GM21786 (cell line): ENCODE results near the gene CKLF.
A peak's percentile ranks its signal among the peaks of the same experiment; 100 is the strongest.
"Not testable (repeated sequence)": the region's sequence is repeated elsewhere in the genome, so short reads cannot be mapped to it uniquely, and the experiment has no call there.

Experiments used
- ATAC-seq: cut with Tn5 transposase; IDR thresholded peaks from one replicate; pipeline ENCODE4 v1.9.1; 2021; ENCODE audit not compliant: unreplicated experiment

Gene CKLF

DNA sequence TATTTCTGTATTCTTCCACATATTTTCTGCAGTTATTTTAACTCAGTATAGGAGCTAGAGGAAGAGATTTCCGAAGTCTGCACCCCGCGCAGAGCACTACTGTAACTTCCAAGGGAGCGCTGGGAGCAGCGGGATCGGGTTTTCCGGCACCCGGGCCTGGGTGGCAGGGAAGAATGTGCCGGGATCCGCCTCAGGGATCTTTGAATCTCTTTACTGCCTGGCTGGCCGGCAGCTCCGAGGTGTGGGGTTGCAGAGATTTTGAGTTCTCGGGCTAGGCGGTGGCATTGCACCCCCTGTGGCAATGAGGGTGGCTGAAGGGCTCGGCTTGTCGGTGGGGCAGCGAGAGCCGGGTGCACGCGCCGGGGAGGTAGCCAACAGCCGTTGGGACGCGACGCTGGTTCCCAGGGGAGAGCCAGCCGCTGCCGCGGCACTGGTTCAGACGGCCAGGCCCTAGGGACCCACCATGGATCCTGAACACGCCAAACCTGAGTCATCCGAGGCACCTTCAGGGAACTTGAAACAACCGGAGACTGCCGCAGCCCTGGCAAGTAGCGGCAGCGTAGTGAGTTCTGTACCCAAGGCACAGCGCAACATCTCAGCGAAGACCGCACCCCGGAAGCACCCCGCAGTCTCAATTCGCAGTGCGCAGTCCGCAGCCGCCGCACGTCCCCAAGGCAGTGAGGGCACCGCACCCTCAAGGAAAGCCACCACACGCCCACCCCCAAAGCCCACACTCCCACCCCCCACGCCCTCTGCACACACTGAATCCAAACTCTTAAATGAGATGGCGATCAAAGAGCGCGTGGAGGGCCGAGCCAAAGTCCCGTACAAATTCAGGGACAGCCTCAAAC lies 13.9 kb downstream of the CKLF start, which contains the start of gene CMTM1:
Gene CMTM1, plus strand, starts transcription at position 389 of the 851 bp plus-strand sequence. Its CDS starts 75 bp downstream, at position 464.
- ATAC-seq, result no peak

DNA sequence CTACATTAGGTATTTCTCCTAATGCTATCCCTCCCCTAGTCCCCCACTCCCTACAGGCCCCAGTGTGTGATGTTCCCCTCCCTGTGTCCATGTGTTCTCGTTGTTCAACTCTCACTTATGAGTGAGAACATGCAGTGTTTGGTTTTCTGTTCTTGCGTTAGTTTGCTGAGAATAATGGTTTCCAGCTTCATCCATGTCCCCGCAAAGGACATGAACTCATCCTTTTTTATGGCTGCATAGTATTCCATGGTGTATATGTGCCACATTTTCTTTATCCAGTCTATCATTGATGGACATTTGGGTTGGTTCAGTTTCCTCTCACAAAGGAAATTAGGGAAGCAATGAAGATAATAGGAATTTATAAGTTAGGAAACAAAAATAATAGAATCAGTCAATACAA lies 14.9 kb downstream of the CKLF start:
- not testable (repeated sequence) for ATAC-seq

DNA sequence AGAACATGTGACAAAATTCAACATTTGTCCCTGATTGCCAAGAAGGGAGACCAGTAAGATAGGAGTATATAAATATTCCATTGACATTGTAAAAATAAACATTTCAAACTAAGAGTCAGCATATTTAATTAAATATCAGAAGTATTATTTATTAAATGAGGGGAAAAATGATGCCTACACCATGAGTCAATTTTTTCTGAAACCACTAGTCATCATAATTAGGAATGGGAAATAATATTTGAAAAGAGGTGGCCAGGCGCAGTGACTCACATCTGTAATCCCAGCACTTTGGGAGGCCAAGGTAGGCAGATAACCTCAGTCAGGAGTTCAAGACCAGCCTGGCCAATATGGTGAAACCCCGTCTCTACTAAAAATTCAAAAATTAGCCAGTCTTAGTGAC lies 16.0 kb downstream of the CKLF start:
- no peak for ATAC-seq

DNA sequence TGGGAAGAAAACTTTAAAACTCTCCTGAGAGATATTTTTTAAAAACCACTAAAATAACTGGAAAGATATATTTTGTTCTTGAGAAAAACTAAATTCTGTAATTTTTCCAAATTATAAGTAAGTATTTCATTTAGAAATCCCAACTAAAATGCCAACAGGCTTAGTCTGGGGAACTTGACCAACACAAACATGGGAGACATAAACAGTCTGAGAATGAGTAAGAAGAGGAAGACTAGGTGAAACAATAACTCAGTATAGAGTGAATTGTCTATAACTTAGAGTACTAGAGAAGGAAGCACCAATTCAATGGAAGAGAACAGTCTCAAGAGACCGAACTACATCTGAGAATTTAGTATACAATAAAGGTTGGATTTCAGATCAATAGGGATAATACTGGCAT lies 16.8 kb downstream of the CKLF start:
- ATAC-seq, result no peak

DNA sequence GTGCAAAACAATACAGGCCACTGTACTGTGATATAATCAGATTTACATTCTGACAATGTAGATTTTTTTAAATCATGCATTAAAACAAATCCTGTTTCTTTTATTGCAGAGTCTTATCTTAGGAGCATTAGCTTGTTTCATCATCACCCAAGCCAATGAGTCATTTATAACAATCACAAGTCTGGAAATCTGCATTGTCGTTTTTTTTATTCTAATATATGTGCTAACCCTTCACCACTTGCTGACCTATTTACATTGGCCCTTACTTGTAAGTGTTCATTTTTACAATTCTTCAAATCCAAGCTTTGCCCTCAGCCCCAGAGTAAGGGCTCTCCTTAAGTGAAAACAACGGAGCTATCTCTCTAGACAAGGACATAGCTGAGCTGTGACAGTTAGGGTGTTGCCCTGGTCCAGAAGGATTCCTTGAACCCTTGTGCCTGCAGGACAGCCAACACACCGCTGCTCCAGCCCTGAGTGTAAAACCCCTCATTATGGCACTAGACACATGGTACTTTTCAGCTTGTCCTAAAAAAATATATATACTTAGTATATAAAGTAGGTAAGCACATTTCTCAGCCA lies 17.5 kb downstream of the CKLF start:
- no peak for ATAC-seq

DNA sequence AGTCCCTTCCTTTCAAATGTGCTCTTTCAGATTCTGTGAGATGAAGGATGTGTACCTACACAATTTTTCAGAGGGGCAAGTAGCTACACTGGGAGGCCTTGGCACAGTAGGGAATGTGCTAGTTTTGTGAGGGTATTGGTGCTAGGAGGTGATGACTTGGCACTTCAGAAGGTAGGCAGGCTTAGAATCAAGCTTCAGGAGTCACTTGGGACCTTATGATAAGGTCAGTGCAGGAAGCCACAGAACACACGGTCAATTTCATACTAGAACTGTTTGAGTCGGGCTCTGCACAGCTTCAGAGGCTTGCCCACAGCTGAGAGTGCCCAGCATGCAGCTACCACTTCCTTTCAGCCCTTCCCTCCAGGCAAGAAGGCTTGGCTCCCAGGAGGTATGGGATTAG lies 20.0 kb downstream of the CKLF start:
- no peak for ATAC-seq

DNA sequence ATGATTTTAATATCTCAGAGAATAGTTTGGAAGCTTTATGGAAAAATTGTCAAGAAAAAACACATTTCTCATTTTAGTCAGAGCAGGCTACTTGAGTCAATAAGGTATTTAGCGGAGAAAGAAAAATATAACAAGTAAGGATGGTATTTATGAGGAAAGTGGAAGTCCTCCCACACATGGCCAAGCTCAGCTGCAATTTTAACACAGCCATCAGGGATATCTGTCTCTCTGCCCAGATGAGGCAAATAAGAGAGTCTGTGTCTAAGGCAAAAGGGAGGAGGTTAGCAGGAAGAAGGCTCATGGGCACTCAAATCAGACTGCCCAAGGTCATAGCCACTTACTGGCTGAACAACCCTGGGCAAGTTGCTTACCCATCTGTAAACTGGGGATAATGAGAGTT lies 21.7 kb downstream of the CKLF start:
- ATAC-seq, result no peak

DNA sequence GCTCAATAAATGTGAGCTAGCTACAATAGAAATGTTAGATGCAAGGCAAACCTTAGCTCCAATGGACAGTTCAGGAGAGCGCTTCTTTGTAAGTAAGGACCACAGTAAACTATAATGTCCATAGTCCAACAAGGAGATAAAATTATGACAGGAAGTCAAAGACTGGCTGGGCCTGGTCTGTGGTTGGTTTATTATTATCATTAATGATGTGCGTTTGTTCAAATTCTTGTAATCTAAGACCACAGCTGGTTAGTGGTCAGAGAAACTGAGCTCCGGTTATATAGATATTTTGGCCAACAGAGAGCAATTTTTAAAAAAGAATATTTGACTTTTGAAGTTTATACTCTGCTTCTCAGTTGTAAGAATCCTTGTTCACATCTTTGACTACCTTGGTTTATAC lies 22.2 kb downstream of the CKLF start:
- ATAC-seq, result no peak

DNA sequence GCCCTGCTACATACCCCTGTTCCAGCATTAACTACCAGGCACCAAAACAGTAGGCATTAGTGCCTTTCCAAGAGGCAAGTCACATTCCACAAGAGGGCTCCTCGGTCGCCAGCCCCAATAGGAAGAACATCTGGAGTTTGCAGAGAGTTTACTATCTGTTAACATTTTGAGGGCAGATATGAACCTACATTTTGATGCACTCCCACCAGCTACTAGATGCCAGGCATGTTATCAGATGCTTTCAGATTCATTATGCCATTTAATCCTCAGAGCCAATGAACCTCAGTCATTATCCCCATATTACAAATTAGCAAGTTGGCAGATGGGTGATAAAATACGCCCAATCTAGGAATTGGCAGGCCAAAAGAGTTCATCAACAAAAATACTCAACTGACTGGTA lies 22.7 kb downstream of the CKLF start:
- ATAC-seq, result no peak

DNA sequence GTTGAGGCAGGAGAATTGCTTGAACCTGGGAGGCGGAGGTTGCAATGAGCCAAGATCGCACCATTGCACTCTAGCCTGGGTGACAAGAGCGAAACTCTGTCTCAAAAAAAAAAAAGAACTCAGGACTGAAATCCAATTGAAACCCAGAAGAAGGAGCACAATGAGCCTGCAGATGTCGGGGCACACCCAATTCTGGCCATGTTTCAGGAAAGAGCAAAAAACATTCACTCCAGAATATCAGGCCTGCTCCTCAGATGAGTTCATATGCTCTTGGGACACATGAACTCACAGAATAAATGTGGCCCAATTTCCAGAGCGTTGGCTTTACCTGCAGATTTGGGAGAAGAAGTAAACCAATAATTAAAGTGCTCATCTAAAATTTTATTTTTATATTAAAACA lies 23.9 kb downstream of the CKLF start:
- ATAC-seq, result no peak

DNA sequence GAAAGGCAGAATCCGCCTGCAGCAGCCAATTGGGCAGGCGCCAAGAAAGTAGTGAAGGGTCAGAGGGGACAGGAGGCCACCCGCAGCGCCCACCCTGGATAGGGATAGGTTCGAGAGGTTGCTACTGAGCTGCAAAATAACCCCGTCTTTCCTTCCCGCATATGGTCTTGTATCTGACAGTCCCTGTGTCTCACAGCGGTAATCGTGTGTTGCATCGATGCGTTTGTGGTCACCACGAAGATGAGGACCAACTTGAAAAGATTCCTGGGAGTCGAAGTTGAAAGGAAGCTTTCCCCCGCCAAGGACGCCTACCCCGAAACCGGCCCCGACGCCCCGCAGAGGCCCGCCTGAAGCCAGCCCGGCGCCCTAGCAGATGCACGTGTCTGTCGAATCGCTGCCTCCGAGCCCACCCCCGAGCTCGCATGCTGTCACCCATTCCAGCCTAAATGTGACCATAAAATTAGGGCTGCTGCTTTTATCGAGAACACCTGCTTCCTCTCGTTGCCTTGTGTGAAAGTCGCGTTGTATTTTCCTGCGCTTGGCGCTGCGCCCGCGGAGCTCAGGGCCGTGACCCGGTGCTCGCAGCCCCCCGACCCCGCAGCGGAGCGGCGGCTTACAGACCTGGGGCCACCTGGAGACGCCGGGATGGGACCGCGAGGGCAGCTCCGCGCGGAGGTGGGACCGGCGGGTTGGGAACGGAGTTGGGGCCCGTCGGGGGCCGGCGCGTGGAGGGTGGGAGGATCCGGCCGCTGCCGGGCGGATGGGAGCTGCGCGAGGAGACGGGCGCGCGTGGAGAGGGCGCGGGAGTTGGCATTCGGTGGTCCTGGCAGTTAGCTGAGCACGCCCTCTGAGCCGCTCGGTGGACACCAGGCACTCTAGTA lies 26.5 kb downstream of the CKLF start, which contains the start of gene CMTM2:
Gene CMTM2, plus strand, starts transcription at position 813 of the 881 bp plus-strand sequence. CDS start 145 bp downstream, outside the sequence.
- no peak for ATAC-seq

DNA sequence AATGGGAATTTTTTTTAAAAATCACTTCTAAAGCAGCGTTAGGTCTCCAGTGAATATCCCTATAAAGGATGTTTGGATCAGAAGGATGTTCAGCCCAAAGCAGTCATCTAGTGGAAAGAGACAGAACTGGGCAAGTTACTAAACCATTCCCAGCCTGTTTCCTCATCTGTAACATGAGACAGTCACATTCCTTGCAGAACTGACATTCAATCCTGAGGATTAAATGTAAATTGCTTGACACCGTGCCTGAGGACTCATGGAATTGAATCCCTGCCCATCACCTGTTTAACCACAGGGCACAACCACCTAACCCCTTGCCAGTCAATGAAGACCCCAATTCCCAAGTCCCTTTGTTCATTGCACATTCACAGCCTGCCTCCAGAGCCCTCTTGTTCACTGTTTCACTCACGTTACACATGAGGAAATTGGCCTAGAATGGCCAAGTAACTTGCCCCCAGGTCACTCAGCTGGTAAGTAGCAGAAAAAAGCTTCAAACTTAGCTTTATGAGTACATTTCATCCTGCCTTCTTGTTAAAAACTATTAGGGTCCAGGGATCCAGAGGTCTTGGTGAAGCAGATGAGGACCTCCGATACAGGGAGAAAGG lies 28.3 kb downstream of the CKLF start:
- ATAC-seq, result no peak

DNA sequence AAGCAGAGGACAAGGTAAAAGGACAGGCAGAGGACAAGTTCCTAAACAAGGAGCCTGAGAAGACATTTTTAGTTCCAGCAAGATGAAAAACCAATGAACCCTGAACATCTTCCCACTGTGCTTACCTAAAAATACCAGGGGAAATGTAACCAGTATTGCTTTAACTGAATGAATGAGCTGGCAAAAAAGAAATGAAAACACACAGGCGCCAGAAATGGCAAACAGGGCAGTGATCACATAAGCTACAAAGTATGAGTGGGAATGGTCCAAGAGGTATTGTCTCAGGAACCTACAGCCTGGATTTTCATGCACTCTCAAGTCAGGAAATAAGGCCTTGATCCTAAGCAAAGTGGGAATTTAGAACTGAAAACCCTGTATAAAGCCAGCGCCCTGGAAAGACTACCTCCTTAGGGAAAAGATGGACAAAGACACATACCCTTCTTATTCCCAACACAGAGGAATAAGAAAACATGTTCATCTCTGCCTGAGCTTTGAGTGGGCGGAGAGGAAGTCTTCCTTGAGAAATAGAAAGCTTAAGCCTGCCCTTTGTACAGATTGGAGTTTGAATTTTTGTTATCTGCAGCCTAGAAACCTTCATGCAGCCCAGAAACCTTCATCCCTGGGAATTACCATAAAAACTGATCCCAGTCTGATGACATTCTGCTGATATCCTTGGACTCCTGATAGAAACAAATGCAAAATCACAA lies 29.0 kb downstream of the CKLF start:
- ATAC-seq, result no peak

DNA sequence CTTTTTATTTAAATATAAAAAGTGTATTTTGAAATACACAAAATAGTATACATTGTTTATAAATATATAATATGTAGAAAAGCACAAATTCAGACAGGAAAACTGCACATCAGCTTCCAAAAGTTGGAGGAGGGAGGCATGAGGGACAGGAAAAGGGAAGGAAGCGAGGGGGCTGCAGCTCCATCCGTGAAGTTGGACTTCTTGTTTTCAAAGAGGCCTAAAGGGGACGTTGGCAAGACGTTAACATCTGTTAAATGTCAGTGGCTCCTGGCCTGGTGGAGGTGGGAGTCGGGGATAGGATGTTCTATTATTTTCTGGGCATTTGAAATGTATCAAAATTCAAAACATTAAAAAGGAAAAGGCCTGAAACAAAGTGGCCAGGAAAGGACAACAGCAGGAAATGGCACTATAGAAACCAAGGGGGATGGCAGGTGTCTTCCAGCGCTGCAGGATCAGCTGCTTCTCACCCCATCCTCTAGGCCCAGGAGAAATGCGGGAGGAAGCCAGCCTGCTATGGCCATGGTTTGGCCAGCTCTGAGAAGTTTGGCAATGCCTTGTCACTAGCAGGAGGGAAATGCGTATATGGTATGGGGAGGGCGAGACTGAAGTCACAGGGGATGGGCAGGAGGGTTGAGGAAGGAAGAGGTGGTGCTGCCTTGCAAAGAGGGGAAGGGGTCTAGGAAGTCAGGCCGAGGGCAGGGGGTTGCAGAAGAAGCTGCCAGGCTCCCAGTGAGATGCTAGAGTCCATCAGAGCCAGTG lies 33.3 kb downstream of the CKLF start:
- ATAC-seq, result no peak

DNA sequence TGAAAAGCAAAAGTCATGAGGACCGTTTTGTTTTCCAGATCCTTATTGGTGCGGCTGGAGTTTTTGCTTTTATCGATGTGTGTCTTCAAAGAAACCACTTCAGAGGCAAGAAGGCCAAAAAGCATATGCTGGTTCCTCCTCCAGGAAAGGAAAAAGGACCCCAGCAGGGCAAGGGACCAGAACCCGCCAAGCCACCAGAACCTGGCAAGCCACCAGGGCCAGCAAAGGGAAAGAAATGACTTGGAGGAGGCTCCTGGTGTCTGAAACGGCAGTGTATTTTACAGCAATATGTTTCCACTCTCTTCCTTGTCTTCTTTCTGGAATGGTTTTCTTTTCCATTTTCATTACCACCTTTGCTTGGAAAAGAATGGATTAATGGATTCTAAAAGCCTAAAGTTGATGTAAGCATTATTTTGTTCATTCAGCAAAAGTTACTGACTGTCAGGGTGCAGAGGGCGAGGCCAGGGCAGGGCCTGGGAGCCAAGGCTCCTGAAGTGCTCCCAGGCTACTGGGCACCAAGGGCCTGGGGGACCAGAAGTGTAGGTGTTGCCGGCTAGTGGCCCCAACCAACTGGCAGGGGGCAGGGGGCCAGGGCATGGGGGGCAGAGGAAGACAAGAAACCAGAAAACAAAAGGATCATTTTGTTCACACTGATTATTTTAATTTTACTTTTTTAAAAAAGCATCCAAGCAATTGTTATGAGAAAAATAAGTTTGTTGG lies 35.7 kb downstream of the CKLF start:
- no peak for ATAC-seq

DNA sequence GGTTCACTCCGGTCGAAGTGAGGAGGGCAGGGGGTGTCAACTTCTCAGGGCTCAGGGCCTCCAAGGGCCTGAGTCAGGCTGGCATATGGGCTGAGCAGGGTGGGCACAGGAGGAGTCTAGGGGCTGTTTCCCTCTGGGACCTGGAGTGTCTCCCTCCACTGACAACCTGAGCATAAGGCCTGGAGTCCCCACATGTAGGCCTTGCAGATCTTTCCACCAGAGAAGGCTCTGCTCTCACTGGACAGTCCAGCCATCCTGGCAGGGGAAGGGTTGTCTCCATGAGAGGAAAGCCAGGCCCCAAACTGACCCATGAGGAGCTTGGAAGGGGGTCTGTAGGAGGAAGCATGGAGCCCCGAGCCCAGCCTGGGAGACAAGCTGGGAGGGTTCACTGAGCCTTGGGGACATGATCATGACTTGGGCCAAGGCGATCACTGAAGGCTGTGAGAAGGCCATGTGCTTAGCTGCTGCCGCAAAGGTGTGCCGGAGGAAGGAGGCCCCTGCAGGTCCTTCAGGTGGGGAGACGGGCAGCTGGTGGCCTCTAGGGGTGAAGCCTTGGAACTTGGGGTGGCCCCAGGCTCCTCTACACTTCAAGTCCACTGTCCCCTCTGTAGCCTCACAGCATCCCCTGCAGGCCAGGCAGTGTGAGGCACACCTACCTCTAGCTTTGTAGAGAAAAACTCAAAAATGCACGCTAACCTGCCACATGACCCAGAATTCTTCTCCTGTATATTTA lies 36.8 kb downstream of the CKLF start:
- peak; percentile 83 for ATAC-seq

DNA sequence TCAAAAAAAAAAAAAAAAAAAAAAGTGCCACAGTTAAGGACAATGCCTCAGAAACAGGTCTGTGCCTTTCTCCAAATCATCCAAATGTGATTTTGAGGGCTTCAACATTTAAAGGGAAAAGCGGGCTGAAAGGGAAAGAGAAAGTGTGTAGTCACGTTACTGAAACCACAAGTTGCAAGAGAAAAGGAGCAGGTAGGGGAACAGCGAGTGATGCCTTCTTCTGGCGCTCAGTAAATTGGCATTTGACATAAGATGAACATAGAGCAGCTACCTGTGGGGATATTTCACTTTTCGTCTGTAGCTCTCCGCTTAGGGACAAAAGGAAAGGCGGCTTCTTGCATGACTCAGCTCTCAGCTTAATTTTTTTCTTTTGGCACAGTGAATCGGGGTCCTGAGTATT lies 37.9 kb downstream of the CKLF start:
- ATAC-seq, result peak; percentile 50

DNA sequence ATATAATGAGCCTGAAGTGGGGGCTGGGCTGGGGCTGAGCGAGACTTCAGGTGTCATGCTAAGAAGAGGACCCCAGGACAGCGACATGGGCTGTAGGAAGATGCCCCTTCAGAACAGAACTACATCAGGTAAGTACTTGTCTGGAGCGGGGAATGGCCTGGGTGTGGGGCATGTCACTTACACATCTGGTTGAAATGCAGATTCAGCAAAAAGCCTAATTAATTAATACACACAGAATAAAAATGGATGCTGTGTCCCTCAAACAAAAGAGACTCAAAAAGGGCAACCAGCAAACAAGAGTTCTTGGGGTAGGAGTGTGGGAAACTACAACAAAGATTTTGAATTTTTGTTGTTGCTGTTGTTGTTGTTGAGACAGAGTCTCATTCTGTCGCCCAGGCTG lies 38.6 kb downstream of the CKLF start:
- no peak for ATAC-seq
